GM12878 (cell line): ENCODE results near the gene CENPF. TPM values are rescaled to one million over a fixed set of nuclear protein-coding genes. Genes with fewer than 3 reads are reported as not detected.

Experiments used
- ATAC-seq: fragments of 200-7000 bp; cut with Tn5 transposase; 3 replicates; pipeline ENCODE4 v1.9.1; 2020; ENCODE audit warnings: mild to moderate bottlenecking, moderate library complexity
- BruUV-seq: library from RNA; stranded (reverse); fragments of 400-500 nt; replicated peaks from 2 replicates; lab custom pipeline; 2021; lab: Mats Ljungman, UMichigan
- CTCF ChIA-PET: fragments of 300-600 bp; sonication (Branson Sonifier 250); formaldehyde crosslinking; extraction: SDS; loops from one replicate; lab custom pipeline; 2021; ENCODE audit warnings: inconsistent platforms; lab: Yijun Ruan, JAX
- POLR2A ChIA-PET: fragments of 350-600 bp; formaldehyde crosslinking; extraction: SDS; loops from one replicate; lab custom pipeline; 2021; ENCODE audit warnings: inconsistent platforms; lab: Charles Lee
- RAD21 ChIA-PET: fragments of 300-600 bp; sonication (Branson Sonifier 250); formaldehyde crosslinking; loops from one replicate; lab custom pipeline; 2023; ENCODE audit warnings: antibody characterized with exemption; ENCODE audit not compliant: unreplicated experiment; lab: Charles Lee
- SMC1A ChIA-PET: fragments of 300-600 bp; sonication (Branson Sonifier 250); formaldehyde crosslinking; loops from one replicate; lab custom pipeline; 2023; ENCODE audit not compliant: unreplicated experiment, uncharacterized antibody; lab: Charles Lee
- DNase-seq: peaks from one replicate; pipeline ENCODE4 v3.0.0-alpha.2; 2011; ENCODE audit warnings: low read depth, low spot score
- FAIRE-seq: peaks from 3 replicates; lab custom pipeline; 2011; peaks lifted over from hg19 to GRCh38; lab: Jason Lieb, UNC
- H2AFZ ChIP-seq: 2 replicates; pipeline ENCODE4 v1.6.0; 2011; ENCODE audit warnings: low read depth, low read length, control low read depth; ENCODE audit not compliant: control insufficient read depth
- H3K27ac ChIP-seq: 2 replicates; pipeline ENCODE4 v1.5.1; 2011; ENCODE audit warnings: control low read depth; ENCODE audit not compliant: control insufficient read depth, insufficient read depth
- H3K27me3 ChIP-seq, 2 experiments: replicated peaks in 1 of 2; 2 replicates each; pipeline versions ENCODE4 v1.6.0 to v1.6.1; 2011; ENCODE audit warnings: low read length in 1 of 2; ENCODE audit not compliant: control insufficient read depth in 2 of 2, insufficient read depth in 2 of 2
- H3K36me3 ChIP-seq, 2 experiments: 2 replicates each; pipeline ENCODE4 v1.5.1; 2011; ENCODE audit warnings: low read length in 1 of 2; ENCODE audit not compliant: control insufficient read depth in 2 of 2, insufficient read depth in 2 of 2
- H3K4me1 ChIP-seq: 2 replicates; pipeline ENCODE4 v1.6.1; 2011; ENCODE audit warnings: mild to moderate bottlenecking, low read length, moderate library complexity, mixed read lengths; ENCODE audit not compliant: control insufficient read depth, insufficient read depth
- H3K4me2 ChIP-seq: 2 replicates; pipeline ENCODE4 v1.6.0; 2011; ENCODE audit warnings: control low read depth; ENCODE audit not compliant: control insufficient read depth, insufficient read depth
- H3K4me3 ChIP-seq: fragments of 200-600 bp; sonication (generic); 2 replicates; pipeline ENCODE4 v1.5.1; 2016
- H3K79me2 ChIP-seq: 2 replicates; pipeline ENCODE4 v1.6.0; 2011; ENCODE audit warnings: low read length; ENCODE audit not compliant: control insufficient read depth, insufficient read depth
- H3K9ac ChIP-seq: 2 replicates; pipeline ENCODE4 v1.8.0; 2011; ENCODE audit warnings: low read length, control low read depth, mixed read lengths; ENCODE audit not compliant: control insufficient read depth, insufficient read depth
- H3K9me3 ChIP-seq: replicated peaks from 3 replicates; pipeline ENCODE4 v1.5.1; 2011; ENCODE audit warnings: mild to moderate bottlenecking, low read length; ENCODE audit not compliant: control insufficient read depth, insufficient read depth
- H4K20me1 ChIP-seq: 2 replicates; pipeline ENCODE4 v1.6.0; 2011; ENCODE audit not compliant: control insufficient read depth, insufficient read depth
- CEBPB ChIP-seq, 2 experiments: fragments of 150-350 bp in 1 of 2; IDR thresholded peaks; 2 replicates each; pipeline ENCODE4 v1.6.1; 2012 to 2014; ENCODE audit warnings: low read depth in 2 of 2, low read length in 2 of 2, borderline replicate concordance in 1 of 2, inconsistent platforms in 1 of 2
- CEBPZ ChIP-seq: fragments of 150-350 bp; IDR thresholded peaks from 2 replicates; pipeline ENCODE4 v1.6.1; 2016; ENCODE audit warnings: low read depth, low read length
- CHD4 ChIP-seq: fragments of 200-600 bp; sonication (generic); IDR thresholded peaks from 2 replicates; pipeline ENCODE4 v1.6.1; 2016; ENCODE audit warnings: mild to moderate bottlenecking
- ESRRA ChIP-seq: IDR thresholded peaks from 2 replicates; pipeline ENCODE4 v1.6.1; 2012; ENCODE audit warnings: mild to moderate bottlenecking, low read length, improper control_type of control experiment
- FOXK2 ChIP-seq: fragments of 450-650 bp; IDR thresholded peaks from 2 replicates; pipeline ENCODE4 v1.6.1; 2017; ENCODE audit warnings: mild to moderate bottlenecking, moderate library complexity
- FOXM1 ChIP-seq: IDR thresholded peaks from 2 replicates; pipeline ENCODE4 v1.6.1; 2012; ENCODE audit warnings: low read depth, mild to moderate bottlenecking, inconsistent platforms, low read length, moderate library complexity
- KLF5 ChIP-seq: fragments of 450-650 bp; IDR thresholded peaks from 2 replicates; pipeline ENCODE4 v1.6.1; 2014; ENCODE audit warnings: mild to moderate bottlenecking; ENCODE audit not compliant: partially characterized antibody
- MLLT1 ChIP-seq: fragments of 450-650 bp; IDR thresholded peaks from 2 replicates; pipeline ENCODE4 v1.6.1; 2016; ENCODE audit warnings: mild to moderate bottlenecking
- MXI1 ChIP-seq: fragments of 150-350 bp; IDR thresholded peaks from 2 replicates; pipeline ENCODE4 v1.6.1; 2011; ENCODE audit warnings: low read depth, mild to moderate bottlenecking, inconsistent platforms, low read length, improper control_type of control experiment
- NFXL1 ChIP-seq: fragments of 450-650 bp; IDR thresholded peaks from 2 replicates; pipeline ENCODE4 v1.6.1; 2017; ENCODE audit warnings: antibody characterized with exemption, mild to moderate bottlenecking, borderline replicate concordance
- RAD51 ChIP-seq: fragments of 450-650 bp; IDR thresholded peaks from 2 replicates; pipeline ENCODE4 v1.6.1; 2016; ENCODE audit warnings: moderate library complexity, mild to moderate bottlenecking, inconsistent platforms
- SMAD5 ChIP-seq: IDR thresholded peaks from 2 replicates; pipeline ENCODE4 v1.6.1; 2016; ENCODE audit warnings: antibody characterized with exemption, low read depth
- SUPT20H ChIP-seq: IDR thresholded peaks from 2 replicates; pipeline ENCODE4 v1.6.1; 2011; ENCODE audit warnings: low read depth, mild to moderate bottlenecking, low read length, moderate library complexity, borderline replicate concordance; ENCODE audit not compliant: control insufficient read depth
- YBX1 ChIP-seq: fragments of 450-650 bp; IDR thresholded peaks from 2 replicates; pipeline ENCODE4 v1.6.1; 2016; ENCODE audit warnings: antibody characterized with exemption
- ZNF24 ChIP-seq: fragments of 450-650 bp; IDR thresholded peaks from 2 replicates; pipeline ENCODE4 v1.6.1; 2017; ENCODE audit warnings: antibody characterized with exemption, mild to moderate bottlenecking
- ZNF622 ChIP-seq: fragments of 450-650 bp; IDR thresholded peaks from 2 replicates; pipeline ENCODE4 v1.6.1; 2017; ENCODE audit warnings: mild to moderate bottlenecking, inconsistent platforms
- WGBS: methylation state at CpG from one replicate; pipeline ENCODE4 v1.1.6; 2016; ENCODE audit warnings: low lambda C conversion rate; ENCODE audit not compliant: insufficient replicate concordance, insufficient coverage; ENCODE audit errors: missing lambda C conversion rate; 5-methylcytosine and 5-hydroxymethylcytosine counted together
- in situ Hi-C: fragments of 300-500 bp; cut with MboI; formaldehyde crosslinking; loops from 9 replicates; pipeline ENCODE4 v1.14.3; 2018; ENCODE audit warnings: mixed read lengths
- intact Hi-C: fragments of 100-400 bp; cut with micrococcal nuclease; formaldehyde crosslinking; loops from one replicate; pipeline ENCODE4 v1.14.2; 2022; ENCODE audit not compliant: unreplicated experiment
- polyA plus RNA-seq, 11 experiments: library from polyadenylated mRNA; depleted of rRNA in 4 of 11; unstranded in 6 of 11; stranded (reverse) in 5 of 11; fragments of >200 nt; fragmentation: Nextera tagmentation in 4 of 11; fragmentation: Illumina TruSeq in 1 of 11; extraction: Ambion mirVana in 4 of 11; extraction: Trizol in 1 of 11; gene quantifications; 1 replicate in 1 of 11; 2 replicates in 10 of 11; pipeline versions ENCODE4 v1.2.1 to v1.2.3, GENCODE V29; 2011 to 2016; ENCODE audit warnings: inconsistent platforms in 2 of 11, missing spikeins in 2 of 11, low read depth in 1 of 11
- total RNA-seq, 4 experiments: library from RNA; depleted of rRNA in 3 of 4; stranded (reverse); fragments of >200 nt in 3 of 4; fragmentation: Illumina TruSeq in 1 of 4; extraction: Trizol in 1 of 4; gene quantifications; 2 replicates each; pipeline versions ENCODE4 v1.2.1 to v1.2.3, GENCODE V29; 2013 to 2021

Gene CENPF
- total and polyA plus RNA-seq, 10 of the 15 experiments (the other 5 are each of a cell fraction or from before 2014, with no cell fraction given), result 26.0 to 132 (median 70.5) TPM

GRCh38 chr1:214583824-214584554, 19.0 kb upstream of the CENPF start:
- FAIRE-seq (no peak), DNase-seq (no peak), ATAC-seq (no peak)
- ChIA-PET SMC1A (interaction anchor here (0.7 to 11.9 kb wide), 34 partner anchors 10 to 372 kb away, joined by 3 to 292 read pairs (median 5); no protein-coding TSS in a partner anchor), POLR2A (interaction anchor here (0.6 to 1.4 kb wide), 3 partner anchors 32 to 252 kb away, joined by 3 to 4 read pairs (median 3); partner anchors contain the start of gene PTPN14), RAD21 (interaction anchor here (0.7 to 11.2 kb wide), 27 partner anchors 10 to 259 kb away, joined by 3 to 207 read pairs (median 5); no protein-coding TSS in a partner anchor), CTCF (interaction anchor here (0.6 to 20.7 kb wide), 32 partner anchors 9 to 1353 kb away, joined by 3 to 597 read pairs (median 4); partner anchors contain the start of gene PTPN14)
- H3K79me2 ChIP-seq, result no peaks in the 10 kb centered on the region
- H3K4me1 ChIP-seq, result no peaks in the 10 kb centered on the region
- no peaks in the 10 kb centered on the region for H3K36me3 ChIP-seq
- H3K27ac ChIP-seq, result no peak overlapping the region
- no TSS peak for BruUV-seq
- H3K27me3 ChIP-seq, result no peaks in the 10 kb centered on the region
- no peaks in the 10 kb centered on the region for H3K9me3 ChIP-seq
- no peak overlapping the region for H2AFZ ChIP-seq
- 18% methylated on average over 5 of the region's 7 CpGs for WGBS
- in situ Hi-C loops, result no loop called here
- H3K9ac ChIP-seq, result no peak overlapping the region
- intact Hi-C loops, result no loop called here
- no peaks in the 10 kb centered on the region for H4K20me1 ChIP-seq
- H3K4me3 ChIP-seq, result no peak overlapping the region
- H3K4me2 ChIP-seq, result no peak overlapping the region
- TF ChIP-seq CHD4, result no peak
- no peak for TF ChIP-seq RAD51
- no peak for TF ChIP-seq KLF5
- TF ChIP-seq FOXM1, result no peak
- no peak for TF ChIP-seq CEBPZ
- TF ChIP-seq NFXL1, result no peak
- TF ChIP-seq SMAD5, result no peak
- TF ChIP-seq YBX1, result no peak
- TF ChIP-seq MXI1, result no peak
- no peak for TF ChIP-seq FOXK2
- no peak for TF ChIP-seq ZNF622
- no peak for TF ChIP-seq SUPT20H
- TF ChIP-seq MLLT1, result no peak
- TF ChIP-seq ESRRA, result no peak
- TF ChIP-seq CEBPB (IDR thresholded peaks at IDR 0.05; ENCODE audit: borderline replicate concordance in 1 of 2, low read depth in 2 of 2, low read length in 2 of 2), result no peak
- no peak for TF ChIP-seq ZNF24
